Stimulated activated CD4-positive, alpha-beta T cell treated with anti-CD3 and anti-CD28 coated beads, Interleukin-2, amount 100 ng/mL, for 4 hours (primary cell): ENCODE results near the gene OSGEP.

Experiments
- DNase-seq: peaks from one replicate; pipeline ENCODE4 v3.0.0-alpha.2; 2020; ENCODE audit warnings: low read depth

Gene OSGEP

GRCh38 chr14:20397511-20397910 lies 57.1 kb downstream of the OSGEP start:
- no peak for DNase-seq
